ENCODE data around the gene MOGAT3.

MOGAT3 gene

DNA sequence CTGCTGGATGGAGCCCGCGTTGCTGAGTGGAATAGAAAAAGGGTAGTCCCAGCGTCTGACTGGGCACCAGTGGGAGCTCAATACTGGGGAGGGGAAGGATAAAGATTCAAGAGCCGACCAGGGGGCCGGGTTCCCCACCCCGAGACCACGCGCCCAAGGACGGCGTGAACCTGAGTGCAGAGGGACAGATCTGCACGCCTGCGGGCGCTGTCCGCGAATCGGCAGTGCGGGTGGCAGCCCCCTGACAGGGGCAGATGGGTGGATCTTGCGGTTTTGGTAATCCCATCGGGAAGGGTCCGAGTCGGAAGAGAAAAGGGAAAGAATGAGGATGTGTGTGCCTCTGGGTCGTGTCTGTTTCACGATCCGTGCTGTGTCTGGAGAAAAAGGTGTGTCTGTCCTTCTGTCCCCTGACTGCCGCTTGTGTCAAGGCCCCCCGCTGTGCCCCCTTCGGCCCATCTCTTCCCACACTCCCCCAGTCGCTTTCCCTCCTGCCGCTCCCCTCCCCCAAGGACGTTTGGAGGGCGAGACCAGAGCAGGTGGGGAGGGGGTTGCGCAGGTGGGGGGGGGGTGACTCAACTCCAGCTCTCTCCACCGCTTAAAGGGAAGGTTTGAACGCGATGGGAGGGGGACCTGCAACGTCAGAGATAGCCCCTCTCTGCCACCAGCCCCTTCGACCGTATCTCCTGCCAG is 34.7 kb downstream of the MOGAT3 start:
- Histone ChIP-seq H3K4me3 (ENCODE audit: low read depth, low read length) (peak overlapping the region; percentile 78), H3K36me3 (ENCODE audit: insufficient read depth, low read length) (no peaks in the 10 kb centered on the region), H3K79me2 (ENCODE audit: control insufficient read depth, insufficient read depth, low read length, unreplicated experiment) (no peaks in the 10 kb centered on the region), H2AFZ (ENCODE audit: low read length, unreplicated experiment) (peak overlapping the region; percentile 69), H3K4me1 (ENCODE audit: control insufficient read depth, insufficient read depth, low read length, unreplicated experiment) (peaks cover 53% of the 10 kb centered on the region), H3K27me3 (ENCODE audit: insufficient read depth, low read length) (peaks cover 46% of the 10 kb centered on the region), H3K27ac (ENCODE audit: low read depth, low read length) (no peak overlapping the region)

DNA sequence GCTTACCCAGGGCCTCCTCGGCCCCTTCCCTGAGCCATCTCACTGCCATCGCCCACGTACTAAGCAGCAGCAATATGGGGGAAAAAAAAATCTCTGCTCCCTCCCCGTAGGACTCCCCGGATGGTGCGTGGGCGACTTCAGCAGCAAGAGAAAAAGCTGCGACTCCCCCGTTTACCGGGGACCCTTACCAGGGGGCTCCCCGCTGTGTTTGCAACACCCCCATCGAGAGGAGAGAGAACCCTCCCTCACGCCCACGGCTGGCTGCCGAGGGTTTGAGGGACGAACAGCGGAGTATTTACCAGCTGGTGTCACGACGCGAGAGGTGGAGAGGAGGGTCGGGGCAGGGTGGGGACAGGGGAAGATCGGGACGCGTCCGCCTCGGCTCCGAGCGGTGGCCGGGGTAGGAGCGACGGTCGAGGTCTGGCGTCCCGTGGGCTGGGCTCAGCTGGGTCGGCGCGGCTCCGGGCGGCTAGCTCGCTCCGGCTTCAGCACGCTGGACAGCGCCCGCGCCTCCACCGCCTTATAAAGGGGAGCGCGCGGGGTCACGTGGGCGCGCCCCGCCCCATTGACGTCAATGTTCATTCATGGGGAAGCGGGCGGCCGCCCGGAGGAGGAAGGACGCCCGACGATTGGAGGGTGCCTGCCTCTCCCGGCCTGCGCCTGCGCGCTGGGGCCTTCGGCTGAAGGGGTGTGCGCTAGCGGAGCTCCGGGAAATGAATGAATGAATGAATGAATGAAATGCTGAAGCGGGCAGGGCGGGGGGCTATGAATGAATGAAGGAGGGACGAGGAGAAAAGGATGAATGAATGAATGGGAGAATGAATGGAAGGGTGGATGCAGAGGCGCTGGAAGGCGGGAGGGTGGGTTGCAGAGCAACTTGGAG is 35.5 kb downstream of the MOGAT3 start, which contains the start of gene VGF:
Gene VGF, minus strand, starts transcription at position 495 of the 883 bp plus-strand sequence. CDS start 726 bp downstream, outside the sequence.
- Histone ChIP-seq H3K79me2 (ENCODE audit: control insufficient read depth, insufficient read depth, low read length, unreplicated experiment) (no peaks in the 10 kb centered on the region), H3K27me3 (ENCODE audit: insufficient read depth, low read length) (peaks cover 38% of the 10 kb centered on the region), H2AFZ (ENCODE audit: low read length, unreplicated experiment) (peak within 1 kb of the TSS; percentile 69), H3K4me3 (ENCODE audit: low read depth, low read length) (peak within 1 kb of the TSS; percentile 80), H3K36me3 (ENCODE audit: insufficient read depth, low read length) (no peaks in the 10 kb centered on the region), H3K27ac (ENCODE audit: low read depth, low read length) (no peak within 1 kb of the TSS), H3K4me1 (ENCODE audit: control insufficient read depth, insufficient read depth, low read length, unreplicated experiment) (peaks cover 54% of the 10 kb centered on the region)

DNA sequence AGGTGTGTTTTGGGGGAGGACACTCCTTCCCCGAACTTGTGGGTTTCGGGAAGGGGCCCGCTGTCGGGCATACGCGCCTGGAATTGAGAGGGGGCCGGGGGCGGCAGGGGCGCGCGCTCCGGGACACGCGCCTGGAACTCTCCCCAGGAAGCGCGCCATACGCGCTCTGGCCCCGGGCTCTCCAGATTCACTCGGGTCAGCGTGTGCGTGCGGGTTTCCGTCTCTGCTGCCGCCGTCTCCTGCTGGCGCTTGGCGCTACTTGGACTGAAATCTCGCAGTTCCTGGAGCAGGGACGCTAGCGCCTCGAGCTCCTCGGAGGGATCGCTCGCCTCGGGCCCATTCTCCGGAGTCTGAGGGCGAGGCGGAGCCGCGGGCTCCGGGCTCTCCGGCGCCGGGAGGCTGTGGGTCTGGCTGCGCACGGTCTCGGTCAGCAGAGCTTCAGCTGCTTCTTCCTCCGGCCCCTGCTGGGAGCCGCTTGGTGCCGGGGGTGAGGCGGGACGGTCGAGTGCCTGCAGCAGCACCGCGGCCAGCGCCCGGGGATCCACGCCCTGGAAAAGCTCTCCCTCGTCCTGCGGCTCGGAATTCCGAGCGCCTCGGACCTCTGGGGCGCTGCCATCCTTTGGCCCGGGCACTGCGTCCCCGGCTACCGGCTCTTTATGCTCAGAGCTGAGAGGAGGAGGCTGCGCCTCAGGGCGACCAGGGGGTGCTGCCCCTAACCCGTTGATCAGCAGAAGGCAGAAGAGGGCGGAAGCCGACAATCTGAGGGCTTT is 36.6 kb downstream of the MOGAT3 start:
- no peak overlapping the region for H3K27ac ChIP-seq (ENCODE audit: low read depth, low read length)
- peaks cover 54% of the 10 kb centered on the region for H3K4me1 ChIP-seq (ENCODE audit: control insufficient read depth, insufficient read depth, low read length, unreplicated experiment)
- peaks cover 33% of the 10 kb centered on the region for H3K27me3 ChIP-seq (ENCODE audit: insufficient read depth, low read length)
- H2AFZ ChIP-seq (ENCODE audit: low read length, unreplicated experiment) = no peak overlapping the region
- no peaks in the 10 kb centered on the region for H3K79me2 ChIP-seq (ENCODE audit: control insufficient read depth, insufficient read depth, low read length, unreplicated experiment)
- peak overlapping the region; percentile 80 for H3K4me3 ChIP-seq (ENCODE audit: low read depth, low read length)
- no peaks in the 10 kb centered on the region for H3K36me3 ChIP-seq (ENCODE audit: insufficient read depth, low read length)

DNA sequence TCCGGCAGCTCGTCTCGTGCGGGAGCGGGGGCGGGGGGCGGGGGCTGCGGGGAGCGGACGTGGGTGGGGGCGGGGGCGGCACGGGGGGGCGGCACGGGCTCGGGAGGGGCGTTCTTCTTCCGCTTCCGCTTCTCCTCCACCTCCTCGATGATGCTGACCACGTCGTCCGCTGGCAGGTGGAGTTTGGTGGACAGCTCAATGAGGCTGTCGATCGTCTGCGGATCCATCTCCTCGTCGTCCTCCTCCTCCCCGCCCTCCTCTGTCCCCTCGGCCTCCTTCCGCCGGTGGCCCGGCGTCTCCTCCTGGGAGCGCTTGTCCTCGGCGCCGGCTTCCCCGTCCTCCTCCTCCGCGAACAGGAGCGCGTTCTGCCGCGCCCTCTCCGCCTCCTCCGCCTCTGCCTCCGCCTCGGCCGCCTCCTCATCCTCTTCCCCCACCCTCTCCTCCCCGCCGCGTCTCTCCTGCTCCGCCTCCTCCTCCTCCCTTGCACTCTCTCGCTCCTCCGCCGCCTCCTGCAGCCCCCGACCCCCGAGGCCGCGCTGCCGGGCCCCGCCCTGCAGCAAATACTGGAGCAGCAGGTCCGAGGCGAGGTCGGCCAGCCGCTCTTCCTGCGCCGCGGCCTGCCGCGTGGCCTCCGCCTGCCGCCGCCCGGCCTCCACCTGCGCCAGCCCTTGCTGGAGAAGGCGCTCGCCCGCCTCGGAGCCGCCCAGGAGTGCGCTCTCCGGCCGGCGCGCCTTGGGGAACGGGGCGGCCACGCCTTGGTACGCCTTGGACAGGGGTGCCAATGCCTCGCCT is 37.4 kb downstream of the MOGAT3 start:
- Histone ChIP-seq H3K27me3 (ENCODE audit: insufficient read depth, low read length) (peaks cover 33% of the 10 kb centered on the region), H3K36me3 (ENCODE audit: insufficient read depth, low read length) (no peaks in the 10 kb centered on the region), H3K4me3 (ENCODE audit: low read depth, low read length) (peak overlapping the region; percentile 80), H3K79me2 (ENCODE audit: control insufficient read depth, insufficient read depth, low read length, unreplicated experiment) (no peaks in the 10 kb centered on the region), H3K27ac (ENCODE audit: low read depth, low read length) (no peak overlapping the region), H3K4me1 (ENCODE audit: control insufficient read depth, insufficient read depth, low read length, unreplicated experiment) (peaks cover 51% of the 10 kb centered on the region), H2AFZ (ENCODE audit: low read length, unreplicated experiment) (no peak overlapping the region)

DNA sequence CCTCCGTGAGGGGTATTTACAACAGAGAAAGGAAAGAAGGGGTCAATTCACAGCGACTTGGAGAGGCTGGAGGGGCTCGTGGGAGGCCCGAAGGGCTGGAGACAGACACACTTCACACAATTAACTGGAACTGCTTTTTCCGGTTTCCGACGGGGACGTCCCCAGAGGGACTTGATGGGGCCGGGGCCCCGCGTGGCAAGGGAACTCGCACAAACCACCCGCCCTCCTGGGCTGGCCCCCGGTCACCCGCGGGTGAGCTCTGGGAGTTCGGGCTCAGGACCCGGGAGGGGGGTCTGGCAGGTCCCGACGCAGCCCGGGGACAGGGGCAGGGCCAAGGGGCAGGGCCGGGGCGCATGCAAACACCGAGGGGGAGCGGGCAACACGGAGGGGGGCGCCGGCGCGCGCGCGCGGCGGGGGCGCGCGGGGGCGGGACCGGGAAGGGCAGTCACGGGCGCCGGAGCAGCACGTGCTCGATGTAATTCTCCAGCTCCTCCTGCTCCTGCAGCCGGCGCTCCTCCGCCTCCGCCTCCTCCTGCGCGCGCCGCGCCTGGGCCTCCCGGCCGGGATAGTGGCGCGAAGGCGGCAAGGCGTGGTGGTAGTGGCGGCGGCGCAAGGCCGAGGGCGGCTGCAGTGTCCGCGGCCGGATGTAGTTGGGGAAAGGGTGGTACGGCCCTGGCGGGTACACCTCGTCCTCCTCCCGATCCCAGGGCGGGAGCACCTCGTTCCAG is 38.1 kb downstream of the MOGAT3 start:
- Histone ChIP-seq H3K4me3 (ENCODE audit: low read depth, low read length) (peak overlapping the region; percentile 77), H2AFZ (ENCODE audit: low read length, unreplicated experiment) (no peak overlapping the region), H3K27ac (ENCODE audit: low read depth, low read length) (no peak overlapping the region), H3K79me2 (ENCODE audit: control insufficient read depth, insufficient read depth, low read length, unreplicated experiment) (no peaks in the 10 kb centered on the region), H3K36me3 (ENCODE audit: insufficient read depth, low read length) (no peaks in the 10 kb centered on the region), H3K4me1 (ENCODE audit: control insufficient read depth, insufficient read depth, low read length, unreplicated experiment) (peaks cover 44% of the 10 kb centered on the region), H3K27me3 (ENCODE audit: insufficient read depth, low read length) (peaks cover 28% of the 10 kb centered on the region)

DNA sequence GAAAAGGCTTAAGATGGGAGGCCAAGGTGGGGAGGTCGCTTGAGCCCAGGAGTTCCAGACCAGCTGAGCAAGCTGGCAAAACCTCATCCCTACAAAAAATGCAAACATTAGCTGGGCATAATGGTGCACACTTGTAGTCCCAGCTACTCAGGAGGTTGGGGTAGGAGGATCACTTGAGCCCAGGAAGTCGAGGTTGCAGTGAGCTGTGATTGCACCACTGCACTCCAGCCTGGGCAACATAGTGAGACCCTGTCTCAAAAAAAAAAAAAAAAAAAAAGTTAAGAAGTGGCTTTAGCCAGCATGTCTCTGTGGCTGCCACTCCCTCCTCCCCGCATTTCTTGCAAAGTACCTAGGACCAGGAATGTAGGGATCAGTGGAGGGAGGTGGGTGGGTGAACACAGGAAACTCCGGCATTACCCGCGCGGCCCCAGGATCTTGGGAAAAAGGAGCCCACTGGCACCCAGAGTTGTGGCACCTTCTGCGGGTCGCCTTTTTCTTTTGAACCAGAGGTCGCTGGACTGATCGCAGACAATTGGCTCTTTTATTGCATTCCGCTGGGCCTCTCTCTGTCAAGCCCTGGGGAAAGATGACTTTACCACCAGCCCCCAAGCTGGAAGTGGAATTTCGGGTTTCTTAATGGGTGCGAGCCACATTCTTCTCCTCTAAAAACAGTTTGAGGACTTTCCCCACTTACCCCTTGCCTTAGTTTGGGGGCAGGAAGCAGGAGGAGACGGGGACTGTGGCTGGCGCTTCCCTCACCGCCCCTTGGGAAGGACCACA is 39.0 kb downstream of the MOGAT3 start:
- Histone ChIP-seq H3K27me3 (ENCODE audit: insufficient read depth, low read length) (peaks cover 20% of the 10 kb centered on the region), H2AFZ (ENCODE audit: low read length, unreplicated experiment) (no peak overlapping the region), H3K4me1 (ENCODE audit: control insufficient read depth, insufficient read depth, low read length, unreplicated experiment) (peaks cover 36% of the 10 kb centered on the region), H3K4me3 (ENCODE audit: low read depth, low read length) (0 out of 2 replicates have a peak overlapping the region, but pooled peaks have one; percentile 77), H3K36me3 (ENCODE audit: insufficient read depth, low read length) (0 out of 2 replicates have a peak, but pooled peaks cover 3% of the 10 kb centered on the region), H3K27ac (ENCODE audit: low read depth, low read length) (no peak overlapping the region), H3K79me2 (ENCODE audit: control insufficient read depth, insufficient read depth, low read length, unreplicated experiment) (no peaks in the 10 kb centered on the region)

DNA sequence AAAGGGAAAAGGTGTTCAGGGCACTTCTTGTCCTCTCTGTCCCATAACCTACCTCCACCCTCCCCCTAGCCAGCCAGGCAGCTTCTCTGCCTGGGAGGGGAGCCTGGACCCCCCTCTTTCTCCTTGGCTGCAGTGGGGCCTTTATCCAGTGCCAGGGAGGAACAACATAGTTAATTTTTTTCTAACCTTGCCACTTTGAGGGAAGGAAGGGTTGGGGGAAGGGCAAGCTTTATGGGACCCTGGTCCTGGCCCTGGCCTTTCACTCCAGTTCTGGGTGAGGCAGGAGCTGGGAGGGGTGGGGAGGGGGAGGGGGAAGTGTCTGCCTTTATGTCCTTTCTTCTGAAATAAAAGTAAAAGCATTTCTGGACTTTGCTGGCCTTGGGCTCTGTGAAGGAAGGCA is 39.9 kb downstream of the MOGAT3 start:
- H3K79me2 ChIP-seq (ENCODE audit: control insufficient read depth, insufficient read depth, low read length, unreplicated experiment) = peaks cover 3% of the 10 kb centered on the region
- H3K27ac ChIP-seq (ENCODE audit: low read depth, low read length) = no peak overlapping the region
- H3K27me3 ChIP-seq (ENCODE audit: insufficient read depth, low read length) = peaks cover 12% of the 10 kb centered on the region
- no peak overlapping the region for H3K4me3 ChIP-seq (ENCODE audit: low read depth, low read length)
- H3K36me3 ChIP-seq (ENCODE audit: insufficient read depth, low read length) = 0 out of 2 replicates have a peak, but pooled peaks cover 3% of the 10 kb centered on the region
- no peak overlapping the region for H2AFZ ChIP-seq (ENCODE audit: low read length, unreplicated experiment)
- peaks cover 28% of the 10 kb centered on the region for H3K4me1 ChIP-seq (ENCODE audit: control insufficient read depth, insufficient read depth, low read length, unreplicated experiment)

DNA sequence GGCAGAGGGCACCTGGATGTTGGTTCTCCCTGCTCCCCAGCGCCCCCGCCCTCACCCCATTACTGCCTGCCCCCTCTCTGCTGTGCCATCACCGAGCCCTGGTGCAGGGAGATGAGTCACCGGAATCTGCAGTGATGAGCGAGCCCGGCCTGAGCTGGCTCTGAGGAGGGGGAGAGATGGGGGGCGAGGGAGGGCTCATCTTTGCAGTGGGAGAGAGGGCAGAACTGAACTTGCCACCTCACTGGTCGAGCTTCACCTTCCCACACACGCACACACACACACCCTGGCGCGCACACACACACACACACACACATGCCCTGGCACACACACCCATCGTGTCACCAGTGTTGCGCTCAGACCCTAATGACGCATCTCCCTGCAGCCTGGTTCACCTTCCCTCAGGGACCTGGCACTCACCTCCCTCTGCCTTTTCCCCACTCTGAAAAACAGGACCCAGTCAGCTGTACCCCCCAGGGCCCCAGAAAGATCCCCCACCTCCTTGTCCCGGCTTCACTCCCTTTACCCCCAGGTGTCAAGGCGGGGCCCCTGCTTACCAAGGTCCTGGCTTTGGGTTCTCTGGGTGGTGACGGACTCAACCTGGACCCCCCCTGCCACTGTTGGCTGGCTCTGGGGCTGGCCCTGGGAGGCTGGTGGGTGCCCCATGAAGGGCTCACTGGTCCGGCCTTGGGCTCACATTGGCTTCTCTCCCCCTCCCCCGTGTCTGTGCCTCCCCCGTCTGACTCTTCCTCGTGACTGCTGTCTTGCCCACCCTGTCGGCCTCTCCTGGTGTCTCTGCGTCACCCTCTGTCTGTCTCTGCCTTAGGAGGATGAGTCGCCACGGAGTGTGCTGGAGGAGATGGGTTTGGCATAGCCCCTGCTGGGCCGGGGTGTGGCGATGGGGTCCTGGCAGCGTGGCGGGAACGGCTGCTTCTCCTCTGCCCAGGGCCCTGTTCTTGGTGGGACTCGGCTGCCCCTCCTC is 40.9 kb downstream of the MOGAT3 start:
- H3K79me2 ChIP-seq (ENCODE audit: control insufficient read depth, insufficient read depth, low read length, unreplicated experiment) = peaks cover 12% of the 10 kb centered on the region
- 0 out of 2 replicates have a peak, but pooled peaks cover 3% of the 10 kb centered on the region for H3K36me3 ChIP-seq (ENCODE audit: insufficient read depth, low read length)
- H3K27me3 ChIP-seq (ENCODE audit: insufficient read depth, low read length) = peaks cover 6% of the 10 kb centered on the region
- H3K27ac ChIP-seq (ENCODE audit: low read depth, low read length) = peak overlapping the region; percentile 66
- no peak overlapping the region for H2AFZ ChIP-seq (ENCODE audit: low read length, unreplicated experiment)
- no peak overlapping the region for H3K4me3 ChIP-seq (ENCODE audit: low read depth, low read length)
- H3K4me1 ChIP-seq (ENCODE audit: control insufficient read depth, insufficient read depth, low read length, unreplicated experiment) = peaks cover 30% of the 10 kb centered on the region
